HL-60/S4 treated with phorbol 12-myristate 13-acetate at 8.2 ng/mL for 4 days and 3 days (cell line): ENCODE measurements around the gene EIF5AL1.
"Not testable (repeated sequence)": the region's sequence is repeated elsewhere in the genome, so short reads cannot be mapped to it uniquely, and the experiment has no call there.

ENCODE experiments used
- in situ Hi-C: fragments of 300-500 bp; cut with MboI; formaldehyde crosslinking; loops from 2 replicates; pipeline ENCODE4 v1.15.0; 2022; ENCODE audit warnings: low sequenced_read_pairs

EIF5AL1 gene

GRCh38 chr10:79507440-79508167 is 4.7 kb upstream of the EIF5AL1 start:
- in situ Hi-C loops, result no loop called here

DNA sequence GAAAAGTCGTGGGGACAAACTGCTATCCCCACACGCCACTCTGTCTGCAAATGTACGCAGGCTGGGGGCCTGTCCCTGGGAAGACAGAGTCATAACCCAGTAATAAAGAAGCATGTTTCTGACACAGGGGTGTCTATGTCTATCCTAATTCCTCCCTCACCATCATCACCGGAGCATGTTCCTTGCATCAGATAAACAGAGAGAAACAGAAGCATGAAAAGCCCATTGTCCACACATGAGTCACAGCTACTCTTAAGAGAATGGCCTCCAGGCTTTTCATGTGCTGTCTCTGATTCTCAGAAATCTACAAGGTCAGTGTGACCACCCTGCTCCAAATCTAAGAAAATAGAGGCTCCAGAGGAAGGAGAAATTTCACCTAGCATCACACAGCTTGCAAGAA is 4.1 kb upstream of the EIF5AL1 start:
- in situ Hi-C loops, result not testable (repeated sequence)

DNA sequence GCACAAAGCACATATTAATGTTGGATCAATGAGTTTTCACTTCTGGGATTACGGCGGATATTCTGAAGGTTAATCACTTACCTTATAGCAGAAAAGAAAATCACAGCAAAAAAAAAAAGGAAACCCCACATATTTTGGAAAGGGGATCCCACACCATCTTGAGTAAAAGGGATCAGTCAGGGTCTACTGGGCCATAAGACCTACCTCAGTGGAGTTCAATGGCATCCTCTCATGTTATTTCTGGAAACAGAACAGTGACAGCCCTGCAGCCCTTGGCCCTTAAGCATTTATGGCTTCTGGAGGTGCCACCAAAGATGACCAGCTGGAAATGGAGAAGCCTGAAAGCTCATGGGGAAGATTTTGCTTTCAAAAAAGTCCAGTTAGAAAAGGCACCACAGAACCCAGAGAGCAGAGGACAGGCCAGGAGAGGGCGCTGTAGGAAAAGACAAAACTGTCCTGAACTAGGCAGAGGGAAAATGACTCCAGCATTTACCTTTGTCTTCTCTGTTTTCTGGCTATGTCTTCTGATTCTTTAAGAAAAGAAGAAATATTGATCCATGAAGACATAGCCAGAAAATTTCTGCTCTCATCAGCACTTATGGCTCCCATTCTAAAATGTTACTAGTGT is 2.9 kb upstream of the EIF5AL1 start:
- in situ Hi-C loops, result not testable (repeated sequence)

DNA sequence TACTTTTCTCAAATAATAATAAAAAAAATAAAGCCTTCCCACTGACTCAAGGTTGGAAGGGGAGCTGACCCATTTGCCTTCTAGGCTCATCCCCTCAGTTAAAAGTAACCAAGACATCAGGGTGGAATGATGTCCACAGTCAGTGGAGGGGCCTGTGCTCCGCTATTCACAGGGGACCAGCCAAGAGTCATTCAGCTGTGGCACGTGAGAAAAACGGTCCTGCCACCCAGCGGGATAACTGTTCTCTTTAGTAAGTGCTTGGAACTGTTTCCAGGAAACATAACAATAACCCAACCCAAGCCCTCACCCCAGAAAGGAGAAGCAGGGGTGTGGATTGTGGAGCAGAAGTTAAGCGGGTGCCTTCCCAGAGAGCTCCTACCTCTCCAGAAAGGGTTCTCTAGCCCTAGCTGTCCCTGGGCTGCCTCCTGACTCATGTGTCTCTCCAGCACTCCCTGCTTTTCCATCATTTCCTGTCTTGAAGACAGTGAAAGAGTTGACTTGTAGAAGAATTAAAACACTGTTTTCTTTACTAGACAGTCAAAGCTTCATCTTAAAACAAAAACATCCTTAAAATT is 2.3 kb upstream of the EIF5AL1 start:
- in situ Hi-C loops, result not testable (repeated sequence)

DNA sequence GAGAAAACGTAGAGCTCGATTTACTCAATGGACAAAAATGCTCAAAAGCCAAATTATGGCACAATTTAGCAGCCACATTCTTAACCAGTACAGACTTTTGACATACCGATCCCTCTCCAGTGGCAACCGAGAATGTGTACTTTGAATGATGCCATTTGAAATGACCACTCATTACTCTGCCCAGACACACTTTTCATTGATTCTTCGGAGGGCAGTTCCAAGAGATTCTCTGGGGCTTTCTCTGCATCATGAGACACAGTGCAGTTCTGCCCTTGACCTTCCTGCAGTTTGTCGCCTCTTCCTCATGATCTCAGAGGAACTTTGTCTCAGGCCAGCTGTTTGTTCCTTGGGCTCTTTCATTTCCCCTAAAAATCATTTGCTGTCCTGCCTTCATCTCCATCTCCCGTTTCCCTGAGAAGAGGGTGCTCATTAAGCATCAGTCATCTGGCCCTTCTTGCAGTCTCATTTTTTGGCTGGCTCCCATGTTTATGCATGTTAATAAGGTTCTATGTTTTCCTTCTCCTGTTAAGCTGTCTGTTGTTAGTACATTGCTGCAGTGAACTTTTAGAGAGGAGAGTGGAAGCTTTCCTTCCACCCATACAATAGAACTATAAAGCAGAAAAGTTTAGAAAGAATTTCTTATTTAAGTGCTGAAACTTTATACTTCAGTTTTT is 4.3 kb downstream of the EIF5AL1 start:
- in situ Hi-C loops, result not testable (repeated sequence)

DNA sequence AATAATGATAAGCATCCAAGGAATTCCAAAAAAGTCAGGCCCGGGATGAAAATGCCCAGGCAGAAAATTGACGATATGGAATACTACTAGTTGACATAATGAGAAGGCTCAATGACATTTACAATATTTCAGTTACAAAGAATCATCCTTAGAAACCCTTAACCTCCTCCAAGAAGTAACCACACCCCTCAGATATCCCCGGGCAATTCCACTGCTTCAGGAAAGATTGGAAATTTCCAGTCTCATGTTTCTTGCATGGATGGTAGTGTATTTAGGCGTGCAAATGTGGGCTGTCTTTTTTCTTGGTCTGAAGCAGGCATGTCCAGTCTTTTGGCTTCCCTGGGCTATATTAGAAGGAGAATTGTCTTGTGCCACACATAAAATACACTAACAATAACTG is 5.2 kb downstream of the EIF5AL1 start:
- in situ Hi-C loops, result not testable (repeated sequence)

- in situ Hi-C loops, result not testable (repeated sequence)
Measured at GRCh38 chr10:79521751-79522150, 9.4 kb downstream of the EIF5AL1 start.

DNA sequence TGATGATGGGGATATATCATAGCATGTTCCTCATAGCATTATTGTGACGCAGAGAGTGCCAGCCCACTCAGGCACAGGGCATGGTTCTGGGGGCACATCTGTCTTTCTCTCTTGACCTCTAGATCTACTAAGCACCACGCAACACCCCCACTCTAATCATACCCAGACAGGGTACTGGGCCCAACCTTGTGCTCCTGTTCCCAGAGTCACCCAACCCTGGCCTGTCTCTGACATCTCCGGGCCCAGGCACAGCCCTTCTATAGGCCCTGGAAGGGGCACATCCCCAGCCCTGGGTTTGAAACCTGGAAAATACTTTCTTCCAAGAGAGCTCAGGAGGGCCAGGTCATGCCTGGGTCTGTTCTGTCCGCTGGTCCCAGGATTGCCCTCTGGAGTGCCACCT is 10.1 kb downstream of the EIF5AL1 start:
- in situ Hi-C loops, result not testable (repeated sequence)

DNA sequence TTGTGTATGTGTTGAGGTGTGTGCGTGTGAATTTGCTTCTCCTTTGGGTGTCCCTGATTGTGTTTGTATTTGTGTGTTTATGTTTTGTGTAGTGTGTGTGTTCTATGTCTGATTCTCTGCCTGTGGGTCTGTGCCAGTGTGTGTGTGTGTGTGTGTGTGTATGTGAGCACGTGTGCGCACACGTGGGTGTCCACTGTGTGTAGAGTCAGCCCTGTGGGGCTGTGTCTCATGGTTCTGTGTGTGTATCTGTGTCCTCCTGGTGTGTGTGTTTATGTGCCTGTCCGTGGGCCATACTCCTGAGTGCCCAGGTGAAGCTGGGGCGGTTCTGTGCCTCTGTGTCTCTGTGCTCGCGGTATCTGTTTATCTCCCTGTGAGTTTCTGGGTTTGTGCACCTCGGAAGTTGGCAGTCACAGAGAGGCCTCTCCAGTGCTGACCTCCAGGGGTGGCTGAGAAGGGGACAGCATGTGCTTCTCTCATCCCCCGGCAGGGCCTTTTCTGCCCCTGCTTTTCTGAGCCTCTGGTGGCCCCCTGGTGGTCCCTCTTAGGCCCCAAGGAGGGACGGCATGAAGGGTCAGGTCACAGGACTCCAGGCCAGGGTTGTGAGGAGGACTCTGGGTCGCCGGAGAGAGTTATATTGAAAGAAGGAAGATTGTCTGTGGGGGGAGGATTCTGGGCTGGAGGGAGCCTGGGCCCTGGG is 11.0 kb downstream of the EIF5AL1 start:
- in situ Hi-C loops, result not testable (repeated sequence)

- in situ Hi-C loops, result not testable (repeated sequence)
Measured at GRCh38 chr10:79525049-79525710, 12.8 kb downstream of the EIF5AL1 start.

DNA sequence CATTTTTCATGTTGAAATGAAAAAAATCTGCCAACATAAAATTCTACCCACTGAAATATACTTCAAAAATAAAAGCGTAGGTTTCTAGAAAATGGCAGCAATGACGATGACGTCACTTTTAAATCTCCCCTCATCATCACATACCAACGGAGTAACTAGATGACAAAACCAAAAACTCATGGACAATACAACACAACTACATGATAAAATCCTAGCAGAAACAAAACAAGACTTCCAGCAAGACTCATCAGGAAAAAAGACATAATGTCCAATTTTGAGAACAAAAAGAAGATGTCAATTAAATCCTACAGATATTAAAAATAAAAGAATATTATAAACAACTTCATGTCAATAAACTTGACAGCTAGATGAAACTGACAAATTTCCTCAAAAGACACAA is 15.9 kb downstream of the EIF5AL1 start:
- in situ Hi-C loops, result not testable (repeated sequence)

DNA sequence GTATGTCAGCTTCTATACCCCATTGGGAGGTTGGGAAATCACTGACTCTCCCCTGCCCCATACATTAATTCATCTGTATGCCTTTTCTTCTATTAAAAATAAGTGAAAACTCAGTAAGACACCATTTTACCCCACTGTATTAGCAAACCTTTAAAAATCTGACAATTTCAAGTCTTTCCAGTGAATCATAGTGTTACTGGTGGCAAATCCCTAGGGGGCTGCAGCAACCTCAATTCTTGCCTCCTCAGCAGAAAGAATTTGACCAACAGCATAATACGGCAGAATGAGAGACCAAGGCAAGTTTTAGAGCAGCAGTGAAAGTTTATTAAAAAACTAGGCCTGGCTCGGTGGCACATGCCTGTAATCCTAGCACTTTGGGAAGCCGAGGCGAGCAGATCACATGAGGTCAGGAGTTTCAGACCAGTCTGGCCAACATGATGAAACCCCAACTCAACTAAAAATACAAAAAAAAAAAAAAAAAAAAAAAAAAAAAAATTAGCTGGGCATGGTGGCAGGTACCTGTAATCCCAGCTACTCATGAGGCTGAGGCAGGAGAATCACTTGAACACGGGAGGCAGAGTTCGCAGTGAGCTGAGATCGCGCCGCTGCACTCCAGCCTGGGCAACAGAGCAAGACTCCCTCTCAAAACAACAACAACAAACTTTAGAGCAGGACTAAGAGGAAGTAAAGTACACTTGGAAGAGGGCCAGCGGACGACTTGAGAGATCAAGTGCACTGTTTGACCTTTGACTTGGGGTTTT is 21.0 kb downstream of the EIF5AL1 start:
- in situ Hi-C loops, result not testable (repeated sequence)

- in situ Hi-C loops, result not testable (repeated sequence)
Measured at GRCh38 chr10:79533903-79534175, 21.5 kb downstream of the EIF5AL1 start.

- in situ Hi-C loops, result not testable (repeated sequence)
Measured at GRCh38 chr10:79538311-79538710, 26.0 kb downstream of the EIF5AL1 start.

DNA sequence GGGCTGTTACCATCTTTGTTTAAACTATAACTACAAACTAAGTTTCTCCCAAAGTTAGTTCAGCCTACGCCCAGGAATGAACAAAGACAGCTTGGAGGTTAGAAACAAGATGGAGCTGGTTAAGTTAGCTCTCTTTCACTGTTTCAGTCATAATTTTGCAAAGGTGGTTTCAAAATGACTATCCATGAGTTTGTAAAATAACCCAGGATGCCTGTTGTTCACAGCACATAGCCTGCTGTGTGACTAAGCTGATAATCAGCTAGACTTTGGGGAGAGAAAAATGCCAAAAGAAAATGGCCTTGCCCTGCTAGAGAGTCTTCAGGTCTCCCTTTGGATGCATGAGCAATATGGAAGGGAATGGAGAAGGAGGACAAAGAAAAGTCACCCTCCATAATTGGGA is 28.6 kb downstream of the EIF5AL1 start:
- in situ Hi-C loops, result not testable (repeated sequence)

GRCh38 chr10:79542626-79543025 is 30.3 kb downstream of the EIF5AL1 start:
- in situ Hi-C loops, result no loop called here

GRCh38 chr10:79544408-79544807 is 32.1 kb downstream of the EIF5AL1 start:
- in situ Hi-C loops, result not testable (repeated sequence)

DNA sequence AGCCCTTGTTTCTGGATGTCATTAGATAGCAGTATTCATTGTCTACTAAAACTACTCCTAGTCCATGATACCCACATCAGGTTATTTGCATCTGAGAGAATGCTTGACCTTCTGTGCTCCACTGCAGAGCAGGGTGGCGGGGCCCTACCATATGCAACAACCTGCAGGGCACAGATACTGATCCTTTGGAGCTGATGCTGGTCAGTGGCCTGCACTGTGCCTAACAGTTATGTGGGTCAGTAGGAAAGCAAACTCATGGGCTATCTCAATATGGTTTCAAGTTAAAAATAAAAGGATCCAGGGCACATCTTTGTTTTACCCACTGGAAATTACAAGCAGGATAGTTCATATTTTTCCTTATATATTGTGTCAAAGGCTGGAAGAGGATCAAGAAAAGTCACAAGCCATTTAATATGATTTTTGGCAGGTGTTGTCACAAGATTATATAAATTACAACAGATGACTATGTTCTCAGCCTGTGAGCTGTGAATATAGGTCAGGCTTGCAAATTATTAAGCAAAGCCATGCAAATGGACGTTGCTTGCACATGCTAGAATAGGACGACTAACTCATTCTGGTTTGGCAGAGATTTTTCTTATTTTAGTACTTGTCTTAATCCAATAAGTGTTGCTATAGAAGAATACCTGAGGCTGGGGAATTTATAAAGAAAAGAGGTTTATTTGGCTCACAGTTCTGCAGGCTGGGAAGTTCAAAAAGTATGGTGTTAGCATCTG is 32.8 kb downstream of the EIF5AL1 start:
- in situ Hi-C loops, result not testable (repeated sequence)

DNA sequence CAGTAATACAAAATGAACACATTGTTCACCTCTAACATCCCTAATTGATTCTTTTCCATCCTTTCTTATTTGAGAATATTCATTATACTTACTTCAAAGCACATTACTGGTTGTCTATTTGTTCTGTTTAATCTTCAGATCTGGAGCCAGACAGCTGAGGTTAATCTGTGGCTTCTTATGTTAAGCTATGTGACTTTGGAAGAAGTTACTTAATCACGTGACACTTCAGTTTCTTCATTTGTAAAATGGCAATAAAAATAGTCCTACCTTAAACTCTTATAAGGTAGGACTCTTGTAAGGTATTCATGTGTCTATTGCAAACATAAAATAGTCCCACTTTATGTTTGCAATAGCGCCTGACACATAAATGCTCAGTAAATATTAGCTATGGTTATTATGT is 34.8 kb downstream of the EIF5AL1 start:
- in situ Hi-C loops, result not testable (repeated sequence)
